ENCODE measurements around the gene ZRANB1.

Gene ZRANB1

DNA sequence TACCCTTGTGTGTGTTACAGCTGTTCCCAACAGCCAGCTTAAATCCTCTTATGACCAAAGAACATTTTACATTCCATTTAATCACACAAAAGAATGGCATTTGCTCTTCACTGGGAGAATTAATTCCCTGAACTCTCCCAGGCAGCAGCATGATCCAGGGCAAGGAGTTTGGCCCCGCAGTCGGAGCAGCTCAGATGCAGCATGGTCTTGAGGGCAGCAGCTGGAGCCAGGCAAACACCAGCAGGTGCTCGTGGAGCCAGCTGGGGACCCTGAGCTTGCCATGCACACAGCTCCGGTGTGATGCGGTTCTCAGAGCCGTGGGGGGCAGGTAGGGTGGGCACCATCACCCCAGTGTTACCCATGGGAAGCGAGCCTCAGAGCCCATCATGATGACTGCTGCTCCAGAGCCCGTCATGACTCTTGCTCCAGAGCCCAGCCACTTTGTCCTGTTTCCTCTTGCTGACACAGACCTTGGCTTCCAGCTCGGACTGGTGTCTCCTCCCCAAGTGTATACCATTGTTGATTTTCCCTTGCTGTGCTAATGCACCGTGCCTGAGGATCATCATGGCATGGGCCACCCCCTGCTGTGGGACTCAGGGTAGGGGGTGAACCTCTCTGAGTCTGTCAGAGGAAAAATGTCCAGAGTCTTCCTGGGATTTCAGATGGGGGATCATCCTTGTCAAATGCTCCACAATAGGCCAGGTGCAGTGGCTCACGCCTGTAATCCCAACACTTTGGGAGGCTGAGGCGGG, 75.8 kb downstream of the ZRANB1 start:
- no peak for DNase-seq (ENCODE audit: low spot score)
- FAIRE-seq = no peak

DNA sequence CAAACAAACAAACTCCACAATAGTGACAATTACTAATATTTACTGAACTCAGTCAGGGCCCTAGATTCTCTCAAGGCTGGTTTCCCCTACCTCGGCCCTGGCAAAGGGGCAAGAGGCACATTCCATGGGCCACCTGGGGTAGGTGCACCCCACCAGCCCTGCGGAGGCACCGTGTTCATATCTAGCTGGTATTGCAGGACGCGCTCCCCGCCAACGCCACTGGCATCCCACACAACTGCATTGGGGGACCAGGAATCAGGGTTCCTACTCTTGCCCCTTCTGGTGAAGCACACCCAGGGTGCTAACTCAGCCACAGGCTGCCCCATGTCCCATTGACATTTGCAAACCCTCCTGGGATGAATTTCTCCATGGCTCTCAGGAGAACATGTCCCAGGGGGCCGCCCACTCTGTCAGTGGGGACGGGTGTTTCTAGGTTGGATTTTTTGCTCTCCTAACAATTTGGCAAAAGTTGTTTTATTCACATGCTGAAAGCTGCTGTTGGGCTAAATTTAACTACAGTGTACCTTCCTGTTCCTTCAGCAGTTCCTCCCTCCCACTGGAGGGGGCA, 76.7 kb downstream of the ZRANB1 start:
- DNase-seq (ENCODE audit: low spot score) = no peak
- no peak for FAIRE-seq

DNA sequence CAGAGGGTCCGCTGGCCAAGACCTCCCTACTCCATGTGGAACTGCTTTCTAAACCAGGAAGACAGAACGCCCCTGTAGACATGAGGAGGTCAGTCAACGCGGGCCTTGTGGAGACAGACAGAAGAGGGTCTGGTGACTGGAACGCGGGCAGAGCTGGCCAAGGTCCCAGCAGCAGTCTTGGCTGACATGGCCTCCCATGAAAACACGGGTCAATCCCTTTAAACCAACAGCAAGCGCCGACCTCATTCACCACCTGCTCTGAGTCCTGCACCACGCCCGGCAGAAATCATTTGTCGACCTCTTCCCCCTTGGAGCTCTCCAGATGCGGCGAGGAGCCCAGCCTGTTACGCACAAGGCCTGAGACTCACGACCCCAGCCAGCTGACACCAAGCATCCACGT, 78.5 kb downstream of the ZRANB1 start:
- no peak for FAIRE-seq

DNA sequence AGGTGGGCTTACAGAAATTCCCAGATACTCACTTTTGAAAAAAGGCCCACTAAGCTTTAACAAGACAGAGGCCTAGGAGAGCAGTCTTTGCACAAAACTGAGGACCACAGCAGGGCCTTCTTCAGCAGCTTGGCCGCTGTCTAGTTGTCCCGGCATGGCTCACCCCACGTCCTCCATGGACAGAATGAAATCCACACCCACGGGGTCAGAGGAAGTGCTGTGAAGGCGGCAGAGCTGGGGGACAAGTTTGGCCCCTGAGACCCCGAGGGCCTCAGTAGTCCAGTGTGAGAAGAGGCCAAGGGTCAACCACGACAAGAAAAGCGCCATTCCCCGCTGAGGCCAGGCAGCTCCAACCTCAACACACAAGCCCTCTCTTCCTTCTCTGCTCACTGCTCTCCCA, 78.9 kb downstream of the ZRANB1 start:
- FAIRE-seq = no peak
- DNase-seq (ENCODE audit: low spot score) = no peak

More for the DNA sequence above, 78.5 kb downstream of the ZRANB1 start:
- DNase-seq (ENCODE audit: low spot score) = no peak

DNA sequence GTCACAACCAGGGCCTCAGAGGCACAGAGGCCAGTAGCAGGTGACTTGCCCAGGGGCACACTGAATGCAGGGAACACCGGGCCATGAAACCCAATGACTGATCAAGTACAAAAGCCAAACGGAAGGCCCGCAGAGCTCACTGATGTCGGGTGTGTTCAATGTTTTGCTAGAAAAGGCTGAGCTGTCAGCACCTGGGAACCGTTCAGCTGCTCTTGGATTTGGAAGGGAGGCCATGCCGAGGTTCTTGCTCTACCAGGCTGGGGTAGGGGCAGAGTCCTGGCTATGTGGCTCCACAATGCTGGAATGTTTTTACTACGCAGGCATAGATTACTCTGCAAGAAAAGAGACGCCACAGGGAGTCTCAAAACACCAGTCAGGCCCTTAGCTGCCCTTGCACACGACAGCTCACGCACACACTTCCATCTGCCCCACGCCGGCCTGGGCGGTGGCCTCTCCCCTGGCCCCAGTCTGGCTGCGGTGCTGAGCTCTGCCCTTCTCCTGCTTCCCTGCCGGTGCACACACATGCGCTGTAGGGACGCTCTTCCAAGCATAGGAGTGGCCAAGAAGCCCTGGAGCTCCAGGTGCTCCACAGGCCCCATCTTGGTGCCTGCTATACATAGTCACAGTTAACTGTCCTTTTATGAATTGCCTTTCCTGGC, 79.9 kb downstream of the ZRANB1 start:
- DNase-seq (ENCODE audit: low spot score) (no peak), FAIRE-seq (no peak)

DNA sequence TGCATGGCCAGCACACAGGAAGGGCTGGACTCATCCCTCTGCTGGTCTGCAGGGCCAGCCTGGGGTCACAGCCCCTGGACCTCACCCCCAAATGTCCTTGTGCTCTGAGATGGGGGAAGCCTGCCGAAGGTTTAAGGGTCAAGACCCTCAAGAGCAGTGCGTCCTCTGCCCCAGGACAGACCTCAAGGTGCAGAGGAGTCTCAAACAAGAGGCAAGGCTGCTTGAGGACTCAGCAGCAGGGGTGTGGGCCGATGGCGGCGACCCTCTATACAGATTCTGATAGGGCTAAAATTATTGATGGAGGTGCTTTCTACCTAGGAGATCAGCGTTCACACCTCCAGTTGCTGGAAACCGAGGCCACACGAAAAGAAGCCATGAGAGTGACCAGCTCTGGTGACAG, 80.7 kb downstream of the ZRANB1 start:
- no peak for FAIRE-seq
- DNase-seq (ENCODE audit: low spot score) = no peak

DNA sequence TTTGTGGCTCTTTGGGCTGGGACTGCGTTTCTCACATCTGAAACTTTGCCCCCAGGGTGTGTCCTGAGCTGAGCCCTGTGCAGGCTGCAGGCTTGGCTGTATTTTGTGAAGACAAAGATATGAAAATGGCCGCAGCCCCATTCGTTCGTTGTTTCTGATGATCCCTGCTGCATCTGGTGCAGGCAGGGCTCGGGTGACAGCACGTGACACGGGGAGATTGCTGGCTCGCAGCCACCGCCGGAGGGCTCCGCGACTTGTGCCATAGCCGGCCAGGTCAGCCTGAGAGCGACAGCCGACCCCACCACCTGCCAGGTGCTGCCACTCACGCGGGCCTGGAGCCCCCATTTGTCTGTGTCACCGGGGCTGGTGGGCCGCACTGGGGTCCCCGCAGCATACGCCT, 81.3 kb downstream of the ZRANB1 start:
- no peak for DNase-seq (ENCODE audit: low spot score)
- FAIRE-seq = no peak

DNA sequence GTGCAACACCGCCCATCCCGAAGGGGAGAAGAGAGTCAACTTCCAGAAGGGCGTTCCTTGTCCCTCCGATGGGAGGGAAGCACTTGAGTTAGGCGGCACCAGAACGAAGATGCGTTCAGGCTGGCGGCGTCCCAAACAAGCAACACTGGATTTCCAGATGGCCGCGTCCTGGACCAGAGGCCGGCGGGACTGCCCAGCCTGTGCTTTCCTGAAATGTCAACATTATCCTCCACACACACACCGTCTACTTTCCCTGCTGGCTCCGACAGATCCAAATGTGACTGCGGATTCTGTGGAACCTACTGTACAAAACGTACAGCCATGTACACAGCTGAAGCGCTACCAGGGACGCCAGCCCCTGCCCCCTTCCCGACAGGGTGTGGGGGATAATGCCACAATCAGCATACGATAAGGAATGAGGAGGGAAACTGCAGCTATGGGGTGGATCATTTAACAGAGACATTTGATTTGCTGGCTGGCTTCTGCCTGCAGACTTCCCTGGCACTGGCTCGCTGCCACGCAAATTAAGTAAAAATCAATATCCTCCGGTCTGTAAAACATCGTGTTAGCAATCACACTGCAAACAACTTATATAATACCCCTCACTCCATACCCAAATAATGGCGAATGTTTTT, 82.1 kb downstream of the ZRANB1 start:
- DNase-seq (ENCODE audit: low spot score) (no peak), FAIRE-seq (no peak)

DNA sequence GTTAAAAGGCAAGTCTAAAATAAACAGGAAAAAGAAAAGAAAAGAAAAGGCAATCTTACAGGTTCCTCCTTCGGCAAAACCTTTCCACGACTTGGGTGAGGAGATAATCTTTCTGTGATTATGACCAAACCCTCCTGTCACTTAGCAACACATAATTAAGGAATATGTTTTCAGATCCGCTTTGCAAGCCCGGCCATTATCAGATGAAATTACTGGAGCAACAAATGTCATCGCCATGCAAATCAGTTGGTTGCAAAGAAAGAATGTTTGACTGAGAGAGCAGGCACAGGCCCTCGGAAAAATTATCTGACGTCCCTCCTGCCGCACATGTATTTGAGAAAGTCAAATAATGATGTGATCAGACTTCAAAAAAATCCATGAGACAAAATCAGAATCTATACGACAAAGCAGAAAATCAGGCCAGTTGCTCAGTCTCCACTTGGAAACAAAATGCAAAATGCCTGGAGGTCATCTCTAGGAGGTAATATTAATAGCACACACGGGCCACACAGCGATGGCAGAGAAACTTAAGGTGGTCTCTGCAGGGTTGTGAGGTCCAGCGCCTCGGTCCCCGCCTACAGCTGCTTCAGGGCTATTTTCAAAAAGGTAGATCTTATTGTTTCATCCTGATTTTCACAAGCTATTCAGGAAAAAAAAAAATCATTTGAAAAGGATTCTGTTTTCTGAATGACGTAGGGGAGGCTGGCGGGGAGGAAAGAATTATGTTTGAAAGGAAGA, 82.7 kb downstream of the ZRANB1 start:
- FAIRE-seq (no peak), DNase-seq (ENCODE audit: low spot score) (no peak)

DNA sequence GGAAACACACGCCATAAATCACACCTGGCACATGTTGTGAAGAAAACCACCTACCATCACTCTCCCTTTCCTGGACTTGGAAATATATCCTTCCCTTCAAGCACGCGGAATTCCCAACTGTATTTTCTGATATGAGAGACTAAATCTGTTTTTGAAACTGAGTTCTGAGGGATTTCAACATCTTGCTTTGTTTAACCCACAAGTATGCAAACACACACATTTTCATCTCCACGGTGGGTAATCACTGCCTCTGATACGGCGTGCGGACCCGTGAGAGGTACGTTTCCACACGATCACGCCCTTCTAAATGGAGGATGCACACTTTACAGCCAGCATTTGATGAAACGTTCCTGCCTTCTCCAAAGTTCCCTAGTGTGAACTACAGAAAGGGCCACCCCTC, 83.4 kb downstream of the ZRANB1 start:
- no peak for DNase-seq (ENCODE audit: low spot score)
- FAIRE-seq = no peak

DNA sequence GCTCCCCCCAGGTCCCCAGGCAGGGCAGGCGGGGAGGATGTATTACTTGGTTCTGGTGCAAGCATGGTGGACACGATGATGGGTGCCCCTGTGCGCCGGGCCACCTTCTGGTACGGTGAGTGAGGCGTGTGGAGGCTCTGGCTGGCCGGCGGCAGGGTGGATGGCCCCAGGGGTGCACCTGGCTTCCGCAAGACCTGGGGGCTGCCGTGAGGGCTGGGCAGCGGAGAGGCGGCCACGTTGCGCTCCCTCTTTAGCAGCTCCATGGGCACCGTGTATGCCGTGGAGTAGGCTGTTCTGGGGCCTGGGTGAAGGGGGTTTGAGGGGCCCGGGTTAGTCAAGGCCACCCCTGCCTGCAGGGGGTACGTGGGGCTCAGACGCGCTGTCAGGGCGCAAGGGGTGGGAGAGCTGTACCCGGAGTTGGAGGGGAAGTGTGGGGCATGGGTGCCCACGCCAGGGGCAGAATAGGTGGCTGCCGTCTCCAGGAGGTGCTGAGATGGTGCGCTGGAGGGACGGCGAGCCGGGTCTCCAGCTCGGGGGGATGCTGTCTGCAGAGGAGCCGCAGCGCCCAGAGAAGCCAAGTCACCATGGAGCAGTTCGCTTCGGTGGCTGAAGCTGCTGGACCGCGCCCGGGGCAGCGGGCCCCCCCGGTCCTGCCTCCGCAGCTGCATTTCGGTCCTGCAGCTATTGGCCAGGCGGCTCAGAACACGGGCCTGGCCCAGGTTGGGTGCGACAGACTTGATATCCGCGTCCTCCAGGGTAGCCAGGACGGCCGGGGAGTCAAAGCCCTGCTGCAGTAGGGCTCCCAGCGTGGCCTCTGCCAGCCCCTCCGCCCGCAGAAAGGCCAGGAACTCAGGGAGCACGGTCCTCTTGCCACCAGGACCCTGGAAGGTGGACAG, 84.4 kb downstream of the ZRANB1 start:
- DNase-seq (ENCODE audit: low spot score) (no peak), FAIRE-seq (no peak)

DNA sequence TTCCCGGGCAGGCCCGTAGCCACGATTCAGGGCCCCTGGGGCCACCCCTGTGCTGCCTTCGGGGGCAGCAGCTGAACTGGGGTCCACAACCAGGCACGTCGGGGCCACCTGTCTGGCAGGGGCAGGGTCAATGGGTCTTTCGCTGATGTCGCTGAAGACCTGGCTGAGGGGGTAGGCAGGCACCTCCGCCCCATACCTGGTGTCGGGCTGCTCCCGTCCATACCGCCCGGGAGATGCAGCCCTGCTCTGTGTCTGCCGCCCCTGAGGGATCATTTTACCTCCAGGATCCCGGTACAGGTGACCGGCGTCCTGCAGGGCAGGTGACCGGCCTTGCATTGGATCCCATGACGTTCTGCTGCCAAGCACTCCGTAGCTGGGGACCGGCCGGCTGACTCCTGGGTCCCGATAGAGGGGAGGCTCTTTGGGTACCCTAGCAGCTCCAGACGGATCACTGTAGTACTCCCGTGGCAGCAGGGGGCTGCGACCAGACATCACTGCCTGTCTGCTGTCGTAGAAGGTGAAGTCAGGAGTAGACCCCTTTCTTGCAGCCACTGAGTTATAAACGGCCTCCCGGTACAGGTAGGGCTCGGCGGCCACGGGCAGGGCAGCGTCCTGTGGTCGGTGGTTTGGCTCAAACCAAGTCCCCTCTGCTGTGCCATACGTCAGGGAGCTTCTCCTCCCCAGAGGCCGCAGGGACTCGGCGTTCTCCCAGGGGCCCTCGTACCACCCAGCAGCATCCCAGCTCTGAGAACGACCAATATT, 85.2 kb downstream of the ZRANB1 start:
- FAIRE-seq (no peak), DNase-seq (ENCODE audit: low spot score) (no peak)

DNA sequence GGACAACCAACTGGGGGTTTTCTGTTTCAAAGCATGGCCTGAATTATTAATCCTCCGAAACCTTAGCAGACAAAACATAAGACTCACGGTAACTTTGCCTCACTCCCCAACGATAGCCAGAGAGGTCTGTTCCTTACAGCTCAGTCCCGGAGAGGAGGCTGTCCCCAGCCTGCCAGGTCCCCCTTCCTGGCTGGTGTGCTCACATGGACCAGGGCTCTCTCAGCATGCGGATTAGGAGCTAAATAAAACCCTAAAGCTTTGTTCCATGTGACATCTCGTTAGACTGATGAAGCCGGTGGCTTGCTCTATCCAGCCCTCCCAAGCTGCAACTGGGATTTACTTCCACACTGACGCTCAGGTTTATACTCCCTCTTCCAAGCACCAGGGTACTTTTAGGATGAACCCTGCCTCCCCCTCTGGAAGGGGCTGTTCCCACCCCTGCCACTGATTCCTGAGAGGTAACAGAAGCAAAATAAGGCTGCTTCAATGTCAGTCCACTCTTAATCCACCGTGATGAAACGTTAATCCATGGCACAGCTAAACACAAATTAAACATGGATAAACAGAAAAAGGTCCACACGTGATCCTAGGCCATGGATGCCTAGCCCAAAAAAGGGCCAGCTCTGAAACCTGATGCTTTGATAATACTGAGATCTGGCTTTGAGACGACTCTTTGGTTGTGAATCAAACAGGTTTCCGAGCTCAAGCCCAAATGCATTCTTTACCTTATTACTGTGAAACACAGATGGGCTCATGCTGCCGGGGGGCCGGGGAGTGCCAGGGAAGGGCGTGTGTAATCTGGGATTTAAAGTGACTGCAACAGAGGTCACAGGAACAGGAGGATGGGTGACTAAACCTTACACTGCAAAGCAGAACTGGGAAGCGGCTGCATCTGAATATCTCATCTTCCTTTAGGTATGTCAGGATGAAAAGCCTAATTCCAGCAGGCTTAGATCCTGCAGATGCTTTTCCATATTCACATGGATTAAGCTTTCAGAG, 86.2 kb downstream of the ZRANB1 start:
- no peak for DNase-seq (ENCODE audit: low spot score)

DNA sequence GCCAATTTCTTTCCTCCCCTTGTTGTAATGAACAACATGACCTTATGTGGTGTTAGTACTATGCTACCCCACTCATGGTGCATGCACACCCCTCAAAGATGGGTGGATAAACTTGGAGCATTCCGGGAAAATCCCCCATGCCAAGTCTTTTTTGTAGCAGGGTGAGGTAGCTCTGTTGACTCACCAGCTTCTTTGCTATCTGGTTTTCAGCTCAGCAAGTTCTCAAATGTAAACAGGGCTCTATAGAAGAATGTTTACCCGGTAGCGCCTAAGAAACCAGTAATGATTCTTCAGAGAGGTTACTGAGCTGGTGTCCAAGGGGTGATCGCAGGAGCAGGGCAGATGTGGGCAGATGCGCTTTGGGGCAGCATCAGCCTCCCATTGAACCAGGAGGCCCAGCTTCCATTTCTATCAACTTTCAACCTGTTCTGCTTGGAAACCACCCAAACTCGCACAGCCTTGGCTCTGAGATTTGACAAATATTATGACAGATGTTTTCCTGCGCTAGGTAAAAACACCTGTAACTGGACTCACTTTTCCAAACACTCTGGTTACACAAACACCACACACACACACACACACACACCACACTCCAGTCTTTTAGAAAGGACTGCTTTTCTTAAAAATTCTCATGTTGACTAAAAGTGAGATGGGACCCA, 87.8 kb downstream of the ZRANB1 start:
- no peak for FAIRE-seq
- DNase-seq (ENCODE audit: low spot score) = peak; percentile 5

More for the DNA sequence above, 86.2 kb downstream of the ZRANB1 start:
- FAIRE-seq = no peak

DNA sequence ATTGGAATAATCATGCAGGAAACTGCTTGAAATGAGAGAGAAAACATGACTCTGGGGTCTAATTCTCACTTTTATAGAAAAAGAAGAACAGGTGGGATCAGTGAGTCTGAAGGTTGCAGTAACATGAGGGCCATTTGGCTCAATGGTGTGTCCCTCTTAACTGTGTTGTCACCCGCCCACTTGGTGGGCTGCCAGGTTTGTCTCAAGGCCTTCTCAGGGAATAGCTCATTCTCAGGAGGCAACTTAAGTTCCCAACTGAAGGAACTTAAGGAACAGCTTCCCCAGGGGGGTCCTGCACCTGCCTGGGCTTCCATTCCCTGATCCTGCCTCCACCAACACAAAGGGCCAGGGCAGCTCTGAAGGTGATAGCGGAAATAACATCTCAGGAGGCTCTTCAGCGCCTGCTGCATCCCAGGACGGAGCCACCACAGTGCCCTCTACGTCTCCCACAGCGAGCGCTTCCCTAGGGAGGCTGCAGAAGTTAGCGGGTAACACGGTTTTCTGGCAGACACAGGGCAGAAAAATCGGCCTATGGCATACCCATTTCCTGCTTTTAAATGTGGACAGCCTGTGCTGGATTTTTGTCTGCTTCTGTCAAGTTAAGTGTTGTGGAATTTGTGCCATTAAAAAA, 88.8 kb downstream of the ZRANB1 start:
- no peak for FAIRE-seq
- DNase-seq (ENCODE audit: low spot score) = no peak

DNA sequence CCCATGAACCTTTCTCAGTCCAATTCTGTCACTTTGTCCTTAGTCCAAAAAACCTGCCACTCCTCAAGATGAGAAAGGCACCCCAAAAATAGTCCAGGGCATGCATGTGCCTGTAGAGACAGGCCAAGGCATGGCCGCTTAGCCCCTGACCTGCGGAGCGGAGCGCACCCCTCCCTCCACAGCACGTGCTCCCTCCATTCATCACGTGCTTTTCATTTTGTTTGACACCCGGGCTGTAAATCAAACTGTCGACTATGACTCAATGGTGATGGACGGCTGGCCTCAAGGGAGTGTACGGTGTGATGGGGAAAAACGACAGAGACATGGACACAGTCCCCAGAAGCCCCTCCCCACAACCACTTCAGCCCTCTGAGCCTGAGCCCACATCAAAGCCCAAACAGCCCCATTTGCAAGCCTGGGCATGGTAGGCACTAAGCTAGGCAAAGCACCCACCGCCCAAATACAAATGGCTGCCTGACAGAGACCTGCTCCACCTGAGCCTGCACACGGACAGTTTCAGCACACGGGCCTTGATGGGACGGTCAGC, 90.6 kb downstream of the ZRANB1 start:
- FAIRE-seq = no peak

More for the DNA sequence above, 90.6 kb downstream of the ZRANB1 start:
- DNase-seq (ENCODE audit: low spot score) = no peak
